Measurements from ENCODE around the gene BARX2.

The BARX2 gene

GRCh38 chr11:129426776-129427175 is 51.1 kb downstream of the BARX2 start:
- Mint-ChIP-seq H3K36me3 (ENCODE audit: low read depth) (no peaks in the 10 kb centered on the region), H3K9me3 (no peaks in the 10 kb centered on the region), H3K27ac (no peak overlapping the region), H3K27me3 (no peaks in the 10 kb centered on the region), H3K4me1 (ENCODE audit: low read depth) (no peaks in the 10 kb centered on the region), H3K4me3 (no peak overlapping the region)
- intact Hi-C loops (cut with micrococcal nuclease): no loop called here

DNA sequence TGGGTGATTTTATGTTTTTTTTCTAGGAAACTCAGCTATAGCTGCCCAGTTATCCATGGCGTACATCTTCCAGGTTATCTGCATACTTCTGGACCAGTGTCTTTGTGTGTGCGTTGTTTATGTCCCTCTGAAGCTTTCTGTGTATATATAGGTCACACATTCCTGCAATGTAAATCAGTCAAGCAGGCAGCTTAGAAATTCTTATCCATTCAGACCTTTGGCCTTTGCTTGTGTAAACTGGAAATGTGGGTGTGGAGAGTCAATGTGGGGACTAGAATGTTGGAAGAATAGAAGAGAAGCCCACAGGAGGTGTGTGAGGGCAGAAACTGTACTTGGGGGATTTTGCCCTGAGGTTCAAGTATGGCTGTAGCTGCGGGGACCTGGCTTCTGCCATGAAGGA is 51.7 kb downstream of the BARX2 start:
- no peaks in the 10 kb centered on the region for H3K9me3 Mint-ChIP-seq
- H3K4me3 Mint-ChIP-seq: no peak overlapping the region
- no peaks in the 10 kb centered on the region for H3K36me3 Mint-ChIP-seq (ENCODE audit: low read depth)
- no peaks in the 10 kb centered on the region for H3K27me3 Mint-ChIP-seq
- no peak overlapping the region for H3K27ac Mint-ChIP-seq
- no peaks in the 10 kb centered on the region for H3K4me1 Mint-ChIP-seq (ENCODE audit: low read depth)
- intact Hi-C loops (cut with micrococcal nuclease): no loop called here

DNA sequence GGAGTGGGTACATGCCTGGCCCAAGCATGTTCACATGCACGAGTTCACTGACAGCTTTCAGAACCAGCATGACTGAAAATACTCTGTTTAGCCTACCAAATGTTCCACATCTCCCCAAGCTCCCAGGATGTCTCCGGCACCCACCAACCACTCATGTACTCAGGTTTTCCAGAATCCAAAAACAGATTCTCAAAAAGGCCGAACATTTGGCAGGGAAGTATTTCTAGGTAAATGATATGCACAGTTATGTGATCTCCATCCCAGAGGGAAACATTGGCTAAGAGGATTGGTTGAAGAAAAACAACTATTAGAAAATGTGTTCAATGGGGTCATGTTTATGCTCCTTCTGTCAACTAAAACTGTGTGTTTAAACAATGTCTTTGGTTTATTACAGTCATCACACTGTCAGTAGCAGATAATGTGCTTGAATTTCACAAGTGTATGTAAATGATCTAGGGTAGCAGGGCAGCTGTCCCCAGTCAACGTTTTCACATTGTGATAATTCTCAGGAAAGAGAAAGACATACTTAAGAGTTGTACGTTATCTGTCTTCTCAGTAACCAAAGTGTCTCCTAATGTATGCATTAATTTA is 52.3 kb downstream of the BARX2 start:
- intact Hi-C loops (cut with micrococcal nuclease): no loop called here
- no peaks in the 10 kb centered on the region for H3K27me3 Mint-ChIP-seq
- H3K4me1 Mint-ChIP-seq (ENCODE audit: low read depth): no peaks in the 10 kb centered on the region
- H3K9me3 Mint-ChIP-seq: no peaks in the 10 kb centered on the region
- no peak overlapping the region for H3K27ac Mint-ChIP-seq
- H3K4me3 Mint-ChIP-seq: no peak overlapping the region
- no peaks in the 10 kb centered on the region for H3K36me3 Mint-ChIP-seq (ENCODE audit: low read depth)

DNA sequence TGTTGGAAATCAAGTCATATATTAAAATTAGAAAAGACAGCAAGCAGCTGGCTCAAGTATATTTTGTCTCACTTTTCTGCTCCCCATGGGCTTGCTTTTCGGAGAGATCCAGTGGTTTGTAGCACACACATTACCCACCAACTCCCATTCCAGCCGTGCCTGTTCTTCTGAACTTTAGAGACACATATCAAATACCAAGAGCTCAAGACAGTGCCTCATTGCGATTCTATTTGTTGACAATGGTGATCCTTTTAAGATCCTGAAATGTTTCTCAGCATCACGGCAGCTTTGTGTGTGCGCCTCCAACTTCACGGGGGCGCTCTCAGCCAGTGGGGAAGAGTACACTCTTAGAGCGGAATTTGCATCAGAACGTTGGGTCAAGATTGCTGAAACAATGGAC is 52.9 kb downstream of the BARX2 start:
- H3K36me3 Mint-ChIP-seq (ENCODE audit: low read depth): no peaks in the 10 kb centered on the region
- H3K27ac Mint-ChIP-seq: no peak overlapping the region
- H3K27me3 Mint-ChIP-seq: no peaks in the 10 kb centered on the region
- no peaks in the 10 kb centered on the region for H3K9me3 Mint-ChIP-seq
- H3K4me3 Mint-ChIP-seq: no peak overlapping the region
- H3K4me1 Mint-ChIP-seq (ENCODE audit: low read depth): no peaks in the 10 kb centered on the region
- intact Hi-C loops (cut with micrococcal nuclease): no loop called here

DNA sequence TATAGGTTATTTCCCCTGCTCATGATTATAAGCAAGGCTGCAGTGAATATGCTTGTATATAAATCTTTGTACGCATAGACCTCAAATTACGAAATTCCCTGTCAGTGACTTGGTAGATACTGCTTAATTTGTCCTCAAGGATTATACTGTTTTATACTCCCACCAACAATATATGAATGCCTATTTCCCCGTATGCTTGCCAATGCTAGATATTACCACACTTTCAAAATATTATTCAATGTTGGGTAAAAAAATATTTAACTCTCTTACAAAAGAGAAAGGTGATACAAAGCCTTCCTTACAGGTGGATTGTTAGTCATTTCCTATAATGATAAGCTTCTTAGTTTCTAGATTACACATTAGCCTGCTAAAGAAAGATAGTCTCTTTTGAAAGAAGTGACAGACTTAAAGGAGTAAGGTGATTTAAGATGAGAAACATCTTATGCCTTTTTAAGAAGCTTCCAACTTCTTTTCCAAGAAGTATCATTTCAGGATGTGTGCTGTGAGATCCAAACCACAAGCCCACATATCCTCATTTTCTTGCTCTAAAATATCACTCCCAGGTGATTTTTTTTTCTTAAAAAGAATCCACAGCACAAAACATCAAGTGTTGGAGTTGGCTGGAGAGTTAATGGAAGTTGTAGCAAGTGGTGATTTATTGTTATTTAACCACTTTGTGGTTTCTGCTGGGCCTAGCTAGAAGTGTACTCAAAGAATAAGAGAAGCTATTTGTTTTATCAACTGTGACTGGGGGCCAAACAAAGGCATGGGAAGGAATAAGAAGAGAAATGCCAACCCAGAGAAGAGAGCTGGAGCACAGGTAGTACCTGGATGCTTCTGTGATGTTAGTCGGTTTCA is 59.2 kb downstream of the BARX2 start:
- Mint-ChIP-seq H3K4me1 (ENCODE audit: low read depth) (no peaks in the 10 kb centered on the region), H3K27me3 (no peaks in the 10 kb centered on the region), H3K36me3 (ENCODE audit: low read depth) (no peaks in the 10 kb centered on the region), H3K4me3 (no peak overlapping the region), H3K27ac (no peak overlapping the region), H3K9me3 (no peaks in the 10 kb centered on the region)
- intact Hi-C loops (cut with micrococcal nuclease): no loop called here

DNA sequence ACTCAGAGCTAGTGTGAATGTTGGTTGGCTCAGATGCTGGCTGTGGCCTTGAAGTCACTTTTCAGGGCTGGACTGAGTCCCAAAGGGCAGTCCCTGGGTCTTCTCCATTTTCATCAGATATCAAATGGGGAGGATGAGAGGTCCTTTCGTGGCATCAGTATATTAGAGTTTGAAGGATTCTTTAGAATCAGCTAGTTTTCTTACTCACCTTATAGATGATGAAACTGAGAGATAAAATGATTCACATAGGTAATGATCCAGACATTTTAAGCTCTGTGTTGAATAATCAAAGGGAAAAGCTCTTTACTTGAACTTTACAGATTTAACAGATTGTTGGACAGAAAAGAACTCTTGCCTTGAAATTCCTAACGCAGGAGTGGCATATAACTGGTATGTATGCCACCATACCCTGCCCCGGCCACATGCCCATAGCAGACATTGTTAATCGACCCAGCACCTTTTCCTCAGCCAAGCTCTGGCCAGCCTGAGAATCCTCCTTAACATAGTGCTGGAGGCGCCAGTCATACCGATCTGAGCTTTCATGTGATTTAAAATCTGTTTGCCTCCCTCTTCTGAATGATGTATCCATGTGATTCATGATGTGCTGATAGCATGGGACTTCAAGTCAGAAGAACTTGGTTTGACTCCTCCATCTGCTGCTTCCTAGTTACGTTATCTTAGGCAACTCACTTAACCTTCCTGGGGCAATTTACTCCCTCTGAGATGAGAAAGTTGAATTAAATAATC is 60.0 kb downstream of the BARX2 start:
- Mint-ChIP-seq H3K9me3 (no peaks in the 10 kb centered on the region), H3K27ac (no peak overlapping the region), H3K4me1 (ENCODE audit: low read depth) (no peaks in the 10 kb centered on the region), H3K27me3 (no peaks in the 10 kb centered on the region), H3K4me3 (no peak overlapping the region), H3K36me3 (ENCODE audit: low read depth) (no peaks in the 10 kb centered on the region)
- intact Hi-C loops (cut with micrococcal nuclease): no loop called here

- intact Hi-C loops (cut with micrococcal nuclease): no loop called here
- H3K36me3 Mint-ChIP-seq (ENCODE audit: low read depth): no peaks in the 10 kb centered on the region
- no peak overlapping the region for H3K4me3 Mint-ChIP-seq
- no peaks in the 10 kb centered on the region for H3K9me3 Mint-ChIP-seq
- no peaks in the 10 kb centered on the region for H3K27me3 Mint-ChIP-seq
- H3K27ac Mint-ChIP-seq: no peak overlapping the region
- H3K4me1 Mint-ChIP-seq (ENCODE audit: low read depth): no peaks in the 10 kb centered on the region
These were observed 60.9 kb downstream of the BARX2 start for GRCh38 chr11:129436573-129436972.

GRCh38 chr11:129440028-129440713 is 64.5 kb downstream of the BARX2 start:
- Mint-ChIP-seq H3K4me1 (ENCODE audit: low read depth) (no peaks in the 10 kb centered on the region), H3K9me3 (no peaks in the 10 kb centered on the region), H3K27me3 (no peaks in the 10 kb centered on the region), H3K27ac (no peak overlapping the region), H3K36me3 (ENCODE audit: low read depth) (no peaks in the 10 kb centered on the region), H3K4me3 (no peak overlapping the region)
- intact Hi-C loops (cut with micrococcal nuclease): no loop called here

DNA sequence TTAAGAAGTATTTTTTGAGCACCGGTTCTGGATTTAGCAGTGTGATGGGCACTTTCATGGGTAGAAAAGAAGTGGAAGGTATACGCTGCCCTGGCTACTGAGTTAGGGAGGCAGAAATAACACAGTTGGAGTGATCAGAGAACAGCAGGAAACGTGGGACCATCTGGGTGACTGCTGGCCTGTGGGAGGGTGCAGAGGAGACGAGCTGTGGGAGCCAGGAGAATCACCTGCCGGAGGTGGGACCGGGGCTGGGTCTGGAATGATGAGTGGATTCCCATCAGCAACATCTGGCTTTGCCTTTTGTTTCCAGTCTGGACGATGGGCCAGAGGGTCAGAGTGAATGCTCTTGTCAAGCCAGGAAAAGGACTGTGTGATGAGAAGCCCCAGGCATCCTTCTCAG is 66.5 kb downstream of the BARX2 start:
- no peaks in the 10 kb centered on the region for H3K36me3 Mint-ChIP-seq (ENCODE audit: low read depth)
- no peaks in the 10 kb centered on the region for H3K9me3 Mint-ChIP-seq
- no peaks in the 10 kb centered on the region for H3K4me1 Mint-ChIP-seq (ENCODE audit: low read depth)
- no peak overlapping the region for H3K4me3 Mint-ChIP-seq
- intact Hi-C loops (cut with micrococcal nuclease): no loop called here
- no peaks in the 10 kb centered on the region for H3K27me3 Mint-ChIP-seq
- H3K27ac Mint-ChIP-seq: no peak overlapping the region

DNA sequence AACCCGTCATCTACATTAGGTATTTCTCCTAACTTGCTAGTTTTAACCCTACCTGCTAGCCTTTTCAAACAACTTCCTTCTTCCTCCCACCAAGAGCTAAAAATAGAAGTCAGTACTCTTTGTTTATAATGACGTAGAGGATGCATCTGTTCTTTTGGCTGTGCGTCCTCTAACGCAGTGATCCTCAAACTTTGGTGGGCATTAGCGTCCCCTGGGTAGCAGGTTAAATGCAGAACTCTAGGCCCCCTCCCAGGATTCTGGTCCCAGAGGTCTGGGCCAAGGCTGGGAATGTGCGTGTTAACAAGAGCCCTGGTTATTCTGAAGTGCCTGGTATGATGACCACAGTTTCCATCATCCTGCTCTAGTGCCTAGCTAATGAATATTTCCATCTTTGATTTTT is 67.6 kb downstream of the BARX2 start:
- Mint-ChIP-seq H3K27ac (no peak overlapping the region), H3K9me3 (no peaks in the 10 kb centered on the region), H3K27me3 (no peaks in the 10 kb centered on the region), H3K36me3 (ENCODE audit: low read depth) (no peaks in the 10 kb centered on the region), H3K4me1 (ENCODE audit: low read depth) (no peaks in the 10 kb centered on the region), H3K4me3 (no peak overlapping the region)
- intact Hi-C loops (cut with micrococcal nuclease): no loop called here

DNA sequence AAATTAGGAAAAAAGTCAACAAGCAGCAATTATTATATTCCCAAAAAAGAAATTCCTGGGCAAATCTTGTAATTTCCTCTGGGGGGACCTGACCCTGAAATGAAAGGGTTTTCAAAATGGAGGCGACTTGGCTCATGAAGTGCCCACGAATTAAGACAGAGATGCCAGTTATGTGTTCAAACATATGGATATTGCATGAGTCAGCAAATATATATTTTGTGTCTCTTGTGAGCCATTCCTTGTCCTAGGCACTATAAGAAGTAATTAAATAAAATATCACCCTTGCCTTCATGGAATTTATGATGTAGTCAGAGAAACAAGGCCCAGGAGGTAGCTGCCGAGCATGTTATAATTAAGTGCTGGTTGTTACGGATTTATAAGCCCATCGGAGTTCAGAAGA is 68.6 kb downstream of the BARX2 start:
- H3K36me3 Mint-ChIP-seq (ENCODE audit: low read depth): no peaks in the 10 kb centered on the region
- no peaks in the 10 kb centered on the region for H3K27me3 Mint-ChIP-seq
- no peak overlapping the region for H3K4me3 Mint-ChIP-seq
- no peaks in the 10 kb centered on the region for H3K4me1 Mint-ChIP-seq (ENCODE audit: low read depth)
- H3K27ac Mint-ChIP-seq: no peak overlapping the region
- peaks cover 6% of the 10 kb centered on the region for H3K9me3 Mint-ChIP-seq
- intact Hi-C loops (cut with micrococcal nuclease): no loop called here

- intact Hi-C loops (cut with micrococcal nuclease): no loop called here
These were observed 69.6 kb downstream of the BARX2 start for GRCh38 chr11:129445226-129445625.

DNA sequence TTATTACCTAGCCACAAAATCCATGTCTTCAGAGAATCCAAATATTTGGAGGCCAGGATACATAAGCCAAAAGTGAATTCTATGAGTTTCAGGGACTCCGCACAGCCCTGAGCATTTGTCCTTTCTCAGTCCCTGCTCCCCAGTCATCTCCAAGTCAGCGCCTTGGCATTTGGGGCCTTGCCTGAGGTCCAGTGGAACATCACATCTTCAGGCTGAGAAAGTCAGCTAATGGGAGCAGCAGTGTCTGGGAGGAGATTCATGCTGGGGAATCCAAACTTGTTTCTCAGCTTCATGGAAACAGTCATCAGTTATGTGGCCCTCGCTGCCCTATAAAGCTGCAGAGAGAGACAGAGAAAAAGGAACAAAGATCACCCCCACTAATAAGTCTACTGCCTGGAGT is 70.9 kb downstream of the BARX2 start:
- H3K9me3 Mint-ChIP-seq: peaks cover 21% of the 10 kb centered on the region
- intact Hi-C loops (cut with micrococcal nuclease): no loop called here
- H3K4me1 Mint-ChIP-seq (ENCODE audit: low read depth): no peaks in the 10 kb centered on the region
- H3K36me3 Mint-ChIP-seq (ENCODE audit: low read depth): no peaks in the 10 kb centered on the region
- no peaks in the 10 kb centered on the region for H3K27me3 Mint-ChIP-seq
- no peak overlapping the region for H3K4me3 Mint-ChIP-seq
- H3K27ac Mint-ChIP-seq: no peak overlapping the region

More at GRCh38 chr11:129445226-129445625, 69.6 kb downstream of the BARX2 start:
- H3K4me3 Mint-ChIP-seq: no peak overlapping the region
- no peaks in the 10 kb centered on the region for H3K4me1 Mint-ChIP-seq (ENCODE audit: low read depth)
- H3K9me3 Mint-ChIP-seq: peaks cover 12% of the 10 kb centered on the region
- no peaks in the 10 kb centered on the region for H3K36me3 Mint-ChIP-seq (ENCODE audit: low read depth)
- no peaks in the 10 kb centered on the region for H3K27me3 Mint-ChIP-seq
- H3K27ac Mint-ChIP-seq: no peak overlapping the region

Data from dendritic cell treated with granulocyte-macrophage colony-stimulating factor and Interleukin-4, amounts not matched to agents 40 ng/mL and 50 ng/mL, for 4 days (primary cell).